GM12872 (cell line): ENCODE results near the gene IL20.

Source experiments
- TF ChIP-seq, protein P1 (sequence below): IDR thresholded peaks from 3 replicates; pipeline ENCODE4 v1.5.1; 2011; ENCODE audit warnings: low read depth, mild to moderate bottlenecking, low read length, moderate library complexity; ENCODE audit not compliant: insufficient read depth

The IL20 gene

DNA sequence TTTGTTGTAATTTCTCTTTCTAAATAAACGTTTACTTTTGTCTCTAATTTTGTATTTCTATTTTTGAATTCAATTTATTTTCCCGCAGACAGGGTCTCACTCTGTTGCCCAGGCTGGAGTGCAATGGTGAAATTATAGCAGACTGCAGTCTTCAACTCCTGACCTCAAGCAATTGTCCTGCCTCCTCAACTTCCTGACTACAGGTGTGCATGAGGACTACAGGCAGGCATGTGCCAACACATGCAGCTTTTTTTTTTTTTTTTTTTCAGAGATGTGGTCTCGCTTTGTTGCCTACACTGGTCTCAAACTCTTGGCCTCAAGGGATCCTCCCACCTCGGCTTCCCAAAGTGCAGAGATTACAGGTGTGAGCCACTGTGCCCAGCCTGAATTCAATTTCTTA lies 36.7 kb upstream of the IL20 start:
- TF ChIP-seq, protein P1, sequence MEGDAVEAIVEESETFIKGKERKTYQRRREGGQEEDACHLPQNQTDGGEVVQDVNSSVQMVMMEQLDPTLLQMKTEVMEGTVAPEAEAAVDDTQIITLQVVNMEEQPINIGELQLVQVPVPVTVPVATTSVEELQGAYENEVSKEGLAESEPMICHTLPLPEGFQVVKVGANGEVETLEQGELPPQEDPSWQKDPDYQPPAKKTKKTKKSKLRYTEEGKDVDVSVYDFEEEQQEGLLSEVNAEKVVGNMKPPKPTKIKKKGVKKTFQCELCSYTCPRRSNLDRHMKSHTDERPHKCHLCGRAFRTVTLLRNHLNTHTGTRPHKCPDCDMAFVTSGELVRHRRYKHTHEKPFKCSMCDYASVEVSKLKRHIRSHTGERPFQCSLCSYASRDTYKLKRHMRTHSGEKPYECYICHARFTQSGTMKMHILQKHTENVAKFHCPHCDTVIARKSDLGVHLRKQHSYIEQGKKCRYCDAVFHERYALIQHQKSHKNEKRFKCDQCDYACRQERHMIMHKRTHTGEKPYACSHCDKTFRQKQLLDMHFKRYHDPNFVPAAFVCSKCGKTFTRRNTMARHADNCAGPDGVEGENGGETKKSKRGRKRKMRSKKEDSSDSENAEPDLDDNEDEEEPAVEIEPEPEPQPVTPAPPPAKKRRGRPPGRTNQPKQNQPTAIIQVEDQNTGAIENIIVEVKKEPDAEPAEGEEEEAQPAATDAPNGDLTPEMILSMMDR, result 0 out of 3 replicates have a peak, but pooled peaks have one; percentile 9

DNA sequence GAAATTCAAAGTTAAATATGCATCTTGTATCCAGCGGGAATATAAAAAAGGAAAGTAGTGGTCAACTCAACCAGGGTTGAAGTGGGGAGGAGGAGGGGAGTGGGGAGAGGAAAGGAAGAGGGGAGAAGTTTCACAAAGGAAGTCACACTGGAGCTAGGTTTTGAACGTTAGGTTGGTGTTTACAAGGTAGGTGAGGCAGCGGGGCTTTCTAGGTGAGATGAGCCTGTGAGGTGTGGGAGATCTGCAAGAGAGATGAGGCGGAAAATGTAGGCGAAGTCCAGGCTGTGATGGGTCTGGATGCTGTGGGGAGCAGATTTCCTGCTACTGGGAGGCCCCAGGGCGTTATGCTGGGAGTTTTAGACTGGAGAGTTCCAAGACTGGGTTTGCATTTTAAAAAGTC lies 36.1 kb upstream of the IL20 start:
- TF ChIP-seq, protein P1, result no peak

DNA sequence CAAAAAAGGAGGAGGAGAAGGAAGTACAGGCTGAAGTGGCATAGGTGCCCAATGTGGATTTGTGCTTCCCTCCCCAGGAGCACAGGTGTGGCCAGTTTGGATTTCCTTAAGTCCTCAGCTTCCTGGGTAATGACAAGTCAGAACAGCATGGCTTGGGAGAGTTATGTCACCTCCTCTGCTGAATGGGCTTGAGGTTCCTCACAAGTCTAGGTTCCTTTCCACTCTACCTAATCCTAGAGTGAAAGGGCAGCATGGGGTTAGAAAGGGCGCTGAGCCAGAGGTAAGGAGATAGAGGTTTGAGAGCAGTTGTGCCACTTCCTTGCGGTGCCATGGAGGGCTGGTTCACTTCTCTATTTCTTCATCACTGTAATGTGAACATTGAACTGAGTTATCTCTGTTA lies 35.5 kb upstream of the IL20 start:
- TF ChIP-seq, protein P1, result no peak

DNA sequence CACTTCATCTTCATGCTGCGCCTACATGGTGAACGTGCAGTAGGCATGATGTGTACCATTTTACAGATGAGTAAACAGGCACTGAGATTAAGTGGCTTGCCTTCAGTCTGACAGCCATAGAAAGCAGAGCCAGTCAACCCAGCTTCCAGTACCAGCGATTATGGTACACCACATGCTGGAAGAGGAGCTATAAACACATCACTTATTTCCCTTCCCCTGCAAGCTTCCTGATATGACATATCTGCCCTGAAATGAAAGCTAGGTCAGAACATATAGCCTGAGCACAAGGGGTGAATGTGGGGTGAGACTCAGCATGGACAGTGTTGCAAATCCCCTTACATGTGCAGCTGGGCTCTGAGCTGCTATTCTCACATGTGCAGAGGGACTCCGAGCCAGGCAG lies 33.8 kb upstream of the IL20 start:
- TF ChIP-seq, protein P1, result no peak

DNA sequence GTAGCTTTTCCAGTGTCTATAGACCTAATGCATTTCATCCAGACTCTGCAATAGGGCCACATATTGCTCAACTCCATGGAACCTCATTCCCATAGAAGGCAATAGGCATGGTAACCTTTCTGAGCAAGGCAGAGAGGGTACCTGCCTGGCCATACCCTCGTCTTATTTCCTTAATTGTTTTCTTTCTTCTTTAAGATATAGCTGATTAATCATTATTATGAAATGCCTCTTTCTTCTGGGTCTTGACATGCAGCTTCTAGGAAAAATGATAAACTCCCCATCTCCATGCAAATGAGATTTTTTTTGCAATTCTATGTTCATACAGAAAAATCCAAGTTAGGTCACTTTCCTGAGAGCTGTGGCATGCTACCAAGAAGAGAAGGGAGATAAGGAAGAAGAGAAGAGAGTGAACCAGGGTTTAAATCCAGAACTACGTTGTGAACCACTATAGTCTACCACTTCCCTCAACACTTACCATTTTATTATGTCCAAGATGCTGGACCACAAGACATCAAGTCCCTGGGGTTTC lies 33.0 kb upstream of the IL20 start:
- TF ChIP-seq, protein P1, result no peak

DNA sequence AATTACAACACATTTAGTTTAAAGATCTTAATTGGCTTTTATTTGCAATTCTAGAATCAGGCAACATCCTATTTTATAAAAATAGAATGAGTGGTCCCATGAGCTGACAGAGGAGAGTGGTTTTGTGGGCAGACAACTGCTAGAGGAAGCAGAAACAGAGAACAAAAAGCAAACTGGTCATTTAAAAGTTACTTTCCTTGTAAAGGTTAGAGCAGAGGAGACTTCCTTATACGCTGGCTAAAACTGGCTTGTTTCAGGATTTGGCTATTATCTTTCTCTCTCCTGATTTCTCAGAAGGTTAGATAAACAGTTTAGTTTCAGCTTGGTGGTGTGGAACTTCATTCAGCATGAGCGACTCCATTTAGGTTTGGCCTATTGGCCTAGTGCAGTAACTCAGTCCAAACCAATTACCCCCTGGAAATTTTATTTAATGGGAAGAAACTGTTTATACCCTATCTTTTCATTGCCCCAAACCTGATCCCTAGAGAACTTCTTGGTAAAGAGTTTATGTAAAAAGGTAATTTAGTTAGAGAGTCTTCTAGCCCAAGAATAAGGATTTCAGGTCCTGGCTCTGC lies 32.2 kb upstream of the IL20 start:
- TF ChIP-seq, protein P1, result no peak

DNA sequence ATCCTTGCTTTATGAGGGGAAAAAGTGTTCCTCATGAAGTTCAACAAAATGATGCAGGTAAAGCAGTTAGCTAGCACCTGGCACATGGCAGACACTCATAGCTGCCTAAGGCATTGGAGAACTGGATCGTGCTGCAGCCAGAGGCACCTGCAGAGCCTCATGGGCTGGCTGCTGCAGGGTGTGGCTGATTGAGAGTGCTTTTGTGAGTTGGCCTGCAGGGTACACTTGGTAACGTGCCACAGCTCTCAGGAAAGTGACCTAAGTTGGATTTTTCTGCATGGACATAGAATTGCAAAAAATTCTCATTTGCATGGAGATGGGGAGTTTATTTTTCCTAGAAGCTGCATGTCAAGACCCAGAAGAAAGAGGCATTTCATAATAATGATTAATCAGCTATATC lies 31.6 kb upstream of the IL20 start:
- TF ChIP-seq, protein P1, result no peak
